Mesenchymal stem cell (in vitro differentiated cells and primary cell): ENCODE results near the gene CPS1.

Source experiments
- DNase-seq: peaks from one replicate; pipeline ENCODE4 v3.0.0-alpha.2; 2013
- H2AFZ ChIP-seq: one replicate; pipeline ENCODE4 v1.6.1; 2013; ENCODE audit warnings: low read depth, mild to moderate bottlenecking, control low read depth, inconsistent platforms, low read length, moderate library complexity
- H2AK5ac ChIP-seq: 2 replicates; pipeline ENCODE4 v1.6.1; 2013; ENCODE audit warnings: low read length, moderate library complexity, mild to moderate bottlenecking, inconsistent platforms; ENCODE audit not compliant: severe bottlenecking
- H2BK120ac ChIP-seq: one replicate; pipeline ENCODE4 v1.6.1; 2013; ENCODE audit warnings: low read depth, mild to moderate bottlenecking, inconsistent platforms, low read length, moderate library complexity
- H2BK12ac ChIP-seq, 2 experiments: one replicate each; pipeline ENCODE4 v1.6.1; 2013; ENCODE audit warnings: inconsistent platforms in 2 of 2, low read length in 2 of 2, mild to moderate bottlenecking in 2 of 2, moderate library complexity in 2 of 2, control low read depth in 1 of 2
- H2BK15ac ChIP-seq: one replicate; pipeline ENCODE4 v1.6.1; 2013; ENCODE audit warnings: mild to moderate bottlenecking, low read depth, inconsistent platforms; ENCODE audit not compliant: poor library complexity, severe bottlenecking
- H2BK5ac ChIP-seq: 2 replicates; pipeline ENCODE4 v1.6.1; 2013; ENCODE audit warnings: low read depth, mild to moderate bottlenecking, low read length, control low read depth, inconsistent platforms; ENCODE audit not compliant: poor library complexity, severe bottlenecking
- H3K14ac ChIP-seq, 2 experiments: one replicate each; pipeline ENCODE4 v1.6.1; 2013; ENCODE audit warnings: inconsistent platforms in 2 of 2, low read length in 2 of 2, control low read depth in 1 of 2, mild to moderate bottlenecking in 1 of 2, moderate library complexity in 1 of 2
- H3K18ac ChIP-seq, 2 experiments: one replicate each; pipeline ENCODE4 v1.6.1; 2013; ENCODE audit warnings: inconsistent platforms in 2 of 2, low read length in 2 of 2, control low read depth in 1 of 2, low read depth in 1 of 2, mild to moderate bottlenecking in 1 of 2
- H3K23ac ChIP-seq, 2 experiments: one replicate each; pipeline ENCODE4 v1.6.1; 2013; ENCODE audit warnings: inconsistent platforms in 2 of 2, low read length in 2 of 2, mild to moderate bottlenecking in 2 of 2, moderate library complexity in 2 of 2, control low read depth in 1 of 2
- H3K27ac ChIP-seq: 2 replicates; pipeline ENCODE4 v1.5.1; 2013; ENCODE audit warnings: mild to moderate bottlenecking, moderate library complexity, low read length, control low read depth, inconsistent platforms; ENCODE audit not compliant: poor library complexity, severe bottlenecking
- H3K27me3 ChIP-seq, 2 experiments: 2 replicates each; pipeline versions ENCODE4 v1.6.1 to v1.7.0; 2013; ENCODE audit warnings: low read length in 2 of 2, mild to moderate bottlenecking in 2 of 2, moderate library complexity in 2 of 2, control low read depth in 1 of 2, inconsistent platforms in 1 of 2; ENCODE audit not compliant: control insufficient read depth in 1 of 2, insufficient read depth in 1 of 2
- H3K36me3 ChIP-seq, 2 experiments: 2 replicates each; pipeline versions ENCODE4 v1.6.1 to v1.7.0; 2013; ENCODE audit warnings: low read length in 2 of 2, control low read depth in 1 of 2, inconsistent platforms in 1 of 2, low read depth in 1 of 2, mild to moderate bottlenecking in 1 of 2; ENCODE audit not compliant: insufficient read depth in 2 of 2, control insufficient read depth in 1 of 2
- H3K4ac ChIP-seq, 2 experiments: one replicate each; pipeline ENCODE4 v1.6.1; 2013; ENCODE audit warnings: inconsistent platforms in 2 of 2, low read length in 2 of 2, mild to moderate bottlenecking in 2 of 2, moderate library complexity in 2 of 2, control low read depth in 1 of 2, low read depth in 1 of 2
- H3K4me1 ChIP-seq: 2 replicates; pipeline ENCODE4 v1.6.1; 2013; ENCODE audit warnings: low read depth, low read length, control low read depth; ENCODE audit not compliant: control insufficient read depth, insufficient read depth
- H3K4me2 ChIP-seq: 2 replicates; pipeline ENCODE4 v1.6.1; 2013; ENCODE audit warnings: low read length, mild to moderate bottlenecking, inconsistent platforms; ENCODE audit not compliant: poor library complexity, severe bottlenecking
- H3K4me3 ChIP-seq, 2 experiments: 2 replicates each; pipeline versions ENCODE4 v1.5.1 to v1.7.0; 2013; ENCODE audit warnings: low read length in 2 of 2, mild to moderate bottlenecking in 2 of 2, control low read depth in 1 of 2, low read depth in 1 of 2; ENCODE audit not compliant: insufficient read depth in 1 of 2
- H3K79me1 ChIP-seq: replicated peaks from 2 replicates; pipeline ENCODE4 v1.6.1; 2013; ENCODE audit warnings: mild to moderate bottlenecking, control low read depth, low read length, inconsistent platforms; ENCODE audit not compliant: poor library complexity, severe bottlenecking
- H3K9ac ChIP-seq: 2 replicates; pipeline ENCODE4 v1.7.0; 2013; ENCODE audit warnings: mild to moderate bottlenecking, low read length, moderate library complexity
- H3K9me3 ChIP-seq: 2 replicates; pipeline ENCODE4 v1.7.0; 2013; ENCODE audit warnings: mild to moderate bottlenecking, low read length; ENCODE audit not compliant: control insufficient read depth
- H4K8ac ChIP-seq: one replicate; pipeline ENCODE4 v1.6.1; 2013; ENCODE audit warnings: inconsistent platforms, mild to moderate bottlenecking, low read length, moderate library complexity
- H4K91ac ChIP-seq: one replicate; pipeline ENCODE4 v1.6.1; 2013; ENCODE audit warnings: mild to moderate bottlenecking, low read length, inconsistent platforms
- WGBS: methylation state at CpG from one replicate; pipeline ENCODE4 v1.1.7; 2013; ENCODE audit warnings: mixed read lengths; 5-methylcytosine and 5-hydroxymethylcytosine counted together

CPS1 gene

DNA sequence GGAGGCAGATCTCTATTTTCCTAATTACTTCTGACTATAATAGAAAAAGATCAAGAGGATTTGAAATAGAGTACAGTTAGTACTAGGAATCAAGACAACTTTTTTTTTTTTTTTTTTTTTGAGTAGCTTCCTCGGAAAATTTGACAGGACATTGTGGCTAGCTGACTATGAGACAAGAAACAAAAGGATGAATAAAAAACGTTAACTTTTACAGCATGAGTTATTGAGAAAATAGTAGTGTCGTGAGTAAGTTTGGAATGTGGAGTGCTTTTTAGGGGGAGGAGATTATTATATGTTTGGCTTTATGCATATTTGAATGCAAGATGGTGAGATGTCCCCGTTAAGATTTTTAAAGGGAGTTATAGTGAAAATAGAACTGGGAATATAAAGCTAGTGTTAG, 27.7 kb upstream of the CPS1 start:
- Histone ChIP-seq H3K14ac (no peak overlapping the region), H4K91ac (no peak overlapping the region), H2BK5ac (no peak overlapping the region), H3K4ac (no peak overlapping the region), H2BK12ac (no peak overlapping the region), H2AFZ (no peak overlapping the region), H3K9ac (no peak overlapping the region), H3K79me1 (no peaks in the 10 kb centered on the region), H3K27me3 (no peaks in the 10 kb centered on the region), H3K9me3 (no peaks in the 10 kb centered on the region), H3K36me3 (no peaks in the 10 kb centered on the region), H3K23ac (no peak overlapping the region), H2AK5ac (no peak overlapping the region), H4K8ac (no peak overlapping the region), H3K27ac (no peak overlapping the region), H3K4me1 (no peaks in the 10 kb centered on the region), H2BK15ac (no peak overlapping the region), H3K4me3 (no peak overlapping the region), H3K18ac (no peak overlapping the region), H3K4me2 (no peak overlapping the region), H2BK120ac (no peak overlapping the region)
- WGBS, result 75% methylated on average over 3 of the region's 4 CpGs
- DNase-seq, result no peak

DNA sequence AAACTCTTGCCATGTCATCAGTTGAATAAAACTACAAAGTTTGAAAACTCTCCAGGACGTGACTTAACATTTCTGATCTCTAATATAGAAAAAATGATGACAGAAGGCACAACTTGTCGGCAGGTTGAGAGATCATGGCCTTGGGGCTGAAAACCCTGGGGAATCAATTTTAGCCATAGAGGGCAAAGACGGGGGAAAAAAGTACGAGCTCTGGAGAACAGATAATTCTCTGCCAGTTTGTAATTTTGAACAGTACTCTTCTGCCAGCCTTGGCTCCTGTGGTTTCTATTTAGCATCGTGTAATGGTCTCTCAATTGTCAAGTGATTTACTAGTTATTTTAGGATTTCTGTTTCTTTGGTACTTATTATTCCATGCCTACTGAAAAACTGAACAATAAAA, 25.3 kb upstream of the CPS1 start:
- H4K91ac ChIP-seq, result no peak overlapping the region
- H3K9me3 ChIP-seq, result no peaks in the 10 kb centered on the region
- no peak overlapping the region for H2BK15ac ChIP-seq
- H3K27ac ChIP-seq, result no peak overlapping the region
- H3K27me3 ChIP-seq, result no peaks in the 10 kb centered on the region
- no peak overlapping the region for H3K18ac ChIP-seq
- H2AFZ ChIP-seq, result no peak overlapping the region
- no peak overlapping the region for H2BK5ac ChIP-seq
- no peak overlapping the region for H4K8ac ChIP-seq
- H3K14ac ChIP-seq, result no peak overlapping the region
- no peaks in the 10 kb centered on the region for H3K4me1 ChIP-seq
- H3K4ac ChIP-seq, result no peak overlapping the region
- no peak overlapping the region for H3K4me2 ChIP-seq
- no peak overlapping the region for H2BK12ac ChIP-seq
- no peak for DNase-seq
- no peak overlapping the region for H2AK5ac ChIP-seq
- H3K36me3 ChIP-seq, result no peaks in the 10 kb centered on the region
- no peak overlapping the region for H3K23ac ChIP-seq
- H3K4me3 ChIP-seq, result no peak overlapping the region
- H2BK120ac ChIP-seq, result no peak overlapping the region
- 99% methylated on average over 3 of the region's 5 CpGs for WGBS
- no peaks in the 10 kb centered on the region for H3K79me1 ChIP-seq
- H3K9ac ChIP-seq, result no peak overlapping the region

DNA sequence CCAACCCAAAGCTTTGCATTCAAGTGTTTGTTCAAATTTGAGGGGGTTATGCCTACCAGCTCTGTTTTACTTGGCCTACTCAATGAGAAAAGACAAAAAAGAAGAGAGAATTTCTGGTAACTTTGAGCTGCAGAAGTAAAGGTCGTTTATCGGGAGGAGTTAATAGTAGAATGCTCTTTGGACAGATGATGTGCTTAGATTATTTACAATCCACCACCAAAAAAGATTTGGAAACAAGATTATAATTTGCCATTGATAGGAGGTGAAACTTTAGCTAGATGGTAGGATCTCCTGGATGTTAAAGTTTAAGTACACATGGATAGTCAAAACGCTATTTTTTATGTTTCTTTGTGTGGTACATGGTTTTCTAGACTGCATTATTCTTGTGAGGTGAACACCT, 24.9 kb upstream of the CPS1 start:
- no peaks in the 10 kb centered on the region for H3K27me3 ChIP-seq
- no peak overlapping the region for H3K18ac ChIP-seq
- no peak overlapping the region for H2AFZ ChIP-seq
- no peak overlapping the region for H3K23ac ChIP-seq
- H2AK5ac ChIP-seq, result no peak overlapping the region
- no peak overlapping the region for H3K4me2 ChIP-seq
- H3K27ac ChIP-seq, result no peak overlapping the region
- H2BK120ac ChIP-seq, result no peak overlapping the region
- H3K14ac ChIP-seq, result no peak overlapping the region
- no peak overlapping the region for H2BK15ac ChIP-seq
- WGBS, result 96% methylated on average over 3 of the region's 3 CpGs
- no peak overlapping the region for H2BK12ac ChIP-seq
- H3K9ac ChIP-seq, result no peak overlapping the region
- no peak overlapping the region for H2BK5ac ChIP-seq
- no peak overlapping the region for H4K8ac ChIP-seq
- H3K36me3 ChIP-seq, result no peaks in the 10 kb centered on the region
- H3K9me3 ChIP-seq, result no peaks in the 10 kb centered on the region
- H3K4me3 ChIP-seq, result no peak overlapping the region
- DNase-seq, result no peak
- no peak overlapping the region for H4K91ac ChIP-seq
- H3K4ac ChIP-seq, result no peak overlapping the region
- no peaks in the 10 kb centered on the region for H3K4me1 ChIP-seq
- no peaks in the 10 kb centered on the region for H3K79me1 ChIP-seq

DNA sequence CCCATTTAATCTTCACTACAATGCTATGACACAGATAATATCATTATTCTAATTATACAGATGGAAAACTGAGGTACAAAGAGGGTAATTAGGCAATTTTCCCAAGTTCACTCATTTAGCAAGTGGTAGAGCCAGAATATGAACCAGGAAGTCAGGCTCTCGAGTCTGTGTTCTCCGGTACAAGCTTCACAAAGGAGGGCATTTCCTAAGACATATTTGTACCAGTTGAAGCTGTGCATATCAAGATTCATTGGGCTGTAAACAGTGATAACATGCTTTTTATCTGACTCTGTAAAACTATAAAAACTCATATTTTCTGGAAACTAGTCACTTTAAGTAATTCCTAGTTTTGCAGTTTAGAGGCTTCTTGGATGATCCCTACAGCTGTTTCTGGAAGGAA, 23.0 kb upstream of the CPS1 start:
- no peaks in the 10 kb centered on the region for H3K4me1 ChIP-seq
- H3K9me3 ChIP-seq, result no peaks in the 10 kb centered on the region
- 92% methylated on average over 2 of the region's 2 CpGs for WGBS
- H3K4me2 ChIP-seq, result no peak overlapping the region
- DNase-seq, result no peak
- no peak overlapping the region for H3K18ac ChIP-seq
- no peak overlapping the region for H2AFZ ChIP-seq
- no peak overlapping the region for H2BK12ac ChIP-seq
- H3K27me3 ChIP-seq, result no peaks in the 10 kb centered on the region
- no peak overlapping the region for H2BK15ac ChIP-seq
- H3K23ac ChIP-seq, result no peak overlapping the region
- no peak overlapping the region for H2BK120ac ChIP-seq
- H3K4me3 ChIP-seq, result no peak overlapping the region
- H3K14ac ChIP-seq, result no peak overlapping the region
- H3K9ac ChIP-seq, result no peak overlapping the region
- H2BK5ac ChIP-seq, result no peak overlapping the region
- H3K27ac ChIP-seq, result no peak overlapping the region
- H4K91ac ChIP-seq, result no peak overlapping the region
- no peak overlapping the region for H3K4ac ChIP-seq
- no peaks in the 10 kb centered on the region for H3K36me3 ChIP-seq
- no peaks in the 10 kb centered on the region for H3K79me1 ChIP-seq
- no peak overlapping the region for H4K8ac ChIP-seq
- H2AK5ac ChIP-seq, result no peak overlapping the region
